Kidney (tissue), 14 donors: ENCODE measurements around the gene SIGLEC5. TPM values are rescaled to one million over a fixed set of nuclear protein-coding genes. Genes with fewer than 3 reads are reported as not detected.

ENCODE experiments used
- DNase-seq, 5 donors: peaks; one replicate each; pipeline ENCODE4 v3.0.0-alpha.2; 2013 to 2020
- FAIRE-seq: peaks from 2 replicates; lab custom pipeline; 2012; peaks lifted over from hg19 to GRCh38; lab: Jason Lieb, UNC
- H3K27ac ChIP-seq, 2 donors: one replicate each; pipeline ENCODE4 v1.7.0; 2013; ENCODE audit warnings: low read depth in 2 of 2, low read length in 2 of 2, inconsistent platforms in 1 of 2
- H3K27me3 ChIP-seq: one replicate; pipeline ENCODE4 v1.7.1; 2013; ENCODE audit warnings: low read length, inconsistent platforms; ENCODE audit not compliant: control insufficient read depth, insufficient read depth
- H3K36me3 ChIP-seq, 3 donors: one replicate each; pipeline versions ENCODE4 v1.7.0 to v1.7.1; 2013; ENCODE audit warnings: low read length in 3 of 3, control low read depth in 1 of 3, inconsistent platforms in 1 of 3; ENCODE audit not compliant: insufficient read depth in 3 of 3, control insufficient read depth in 2 of 3
- H3K4me1 ChIP-seq, 3 donors: one replicate each; pipeline versions ENCODE4 v1.7.0 to v1.7.1; 2013; ENCODE audit warnings: low read length in 3 of 3, inconsistent platforms in 1 of 3, low read depth in 1 of 3; ENCODE audit not compliant: control insufficient read depth in 2 of 3, insufficient read depth in 2 of 3
- H3K4me3 ChIP-seq, 3 donors: one replicate each; pipeline versions ENCODE4 v1.7.0 to v1.8.1; 2013; ENCODE audit warnings: low read length in 3 of 3, control low read depth in 1 of 3, inconsistent platforms in 1 of 3
- H3K9ac ChIP-seq, 3 donors: one replicate each; pipeline versions ENCODE4 v1.7.0 to v1.7.1; 2013; ENCODE audit warnings: low read length in 3 of 3, control low read depth in 1 of 3, inconsistent platforms in 1 of 3
- H3K9me3 ChIP-seq, 3 donors: one replicate each; pipeline versions ENCODE4 v1.7.0 to v1.7.1; 2013; ENCODE audit warnings: low read length in 3 of 3, control low read depth in 1 of 3, inconsistent platforms in 1 of 3; ENCODE audit not compliant: control insufficient read depth in 2 of 3, insufficient read depth in 1 of 3
- CTCF ChIP-seq: IDR thresholded peaks from 3 replicates; pipeline ENCODE4 v1.5.1; 2012; ENCODE audit warnings: mild to moderate bottlenecking, moderate library complexity, borderline replicate concordance; ENCODE audit not compliant: insufficient read depth; ENCODE audit errors: extremely low read depth
- intact Hi-C: fragments of 100-400 bp; cut with DNase I; formaldehyde crosslinking; loops from one replicate; pipeline ENCODE4 v1.11.1; 2022
- polyA plus RNA-seq: library from polyadenylated mRNA; stranded (reverse); fragments of 350-450 nt; fragmentation: Illumina TruSeq; extraction: RNeasy Lipid Tissue Mini Kit (QIAGEN cat#74804); gene quantifications from one replicate; pipeline ENCODE4 v1.2.3, GENCODE V29; 2014; ENCODE audit warnings: low read depth, low replicate concordance; ENCODE audit not compliant: insufficient read depth
- total RNA-seq: library from RNA; stranded (reverse); fragmentation: NEBNext Ultra II Directional; extraction: Animal tissue kit (Norgen Biotek cat#: 25700); gene quantifications from one replicate; pipeline ENCODE4 v1.2.1, GENCODE V29; 2021
- donor health status: control.
- donor health status: control.
- donor health status: control.
- donor health status: control.
- donor health status: control.
- donor health status: DM: yes; HTN: yes; CAD: no.
- donor health status: Normal renal cell carcinoma (clear cell type).

The SIGLEC5 gene
- total and polyA plus RNA-seq, 2 donors from 2014 or later, result not detected

DNA sequence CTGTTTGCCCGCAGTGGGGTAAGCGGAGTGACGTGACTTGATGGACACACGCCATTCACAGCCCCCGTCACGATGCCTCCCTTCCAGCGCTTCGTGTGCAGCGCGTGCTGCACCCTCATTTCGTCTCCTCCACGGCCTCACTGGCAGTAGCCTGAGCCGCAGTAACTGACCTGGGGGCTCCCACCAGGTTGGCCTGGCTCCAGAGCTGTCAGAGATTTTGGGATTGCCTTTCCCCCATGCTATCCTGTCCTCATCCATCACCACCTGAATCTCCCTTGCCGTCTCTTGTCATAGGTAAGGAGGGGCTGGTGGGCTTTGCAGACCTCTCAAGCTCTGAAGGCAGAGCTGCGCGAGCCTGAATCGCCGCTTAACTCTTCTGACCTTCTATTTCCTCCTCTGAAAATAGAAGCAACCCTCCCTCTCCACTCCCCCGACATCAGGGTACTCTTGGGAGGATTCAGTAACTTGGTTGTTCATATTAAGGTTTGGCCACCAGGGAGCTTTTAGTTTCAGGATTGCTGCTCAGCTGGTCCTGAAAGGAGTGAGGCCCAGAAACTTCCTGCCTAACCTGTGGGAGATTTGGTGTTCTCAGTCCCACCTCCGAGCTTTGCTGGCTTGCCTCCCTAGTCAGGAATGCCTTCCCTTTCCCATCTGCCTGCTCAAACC is 27.9 kb downstream of the SIGLEC5 start:
- no peak for FAIRE-seq
- H3K9ac ChIP-seq, result no peak overlapping the region
- no peaks in the 10 kb centered on the region for H3K36me3 ChIP-seq
- intact Hi-C loops, result no loop called here
- H3K9me3 ChIP-seq, result no peaks in the 10 kb centered on the region
- H3K4me1 ChIP-seq, result peaks cover 0 to 2% (median 0%) of the 10 kb centered on the region in 3 donors
- no peak for DNase-seq
- H3K27ac ChIP-seq, result no peak overlapping the region
- peaks cover 7% of the 10 kb centered on the region for H3K27me3 ChIP-seq
- TF ChIP-seq CTCF, result no peak
- H3K4me3 ChIP-seq, result no peak overlapping the region

GRCh38 chr19:51600940-51601580 is 29.1 kb downstream of the SIGLEC5 start:
- no peak for TF ChIP-seq CTCF
- FAIRE-seq, result no peak
- Histone ChIP-seq H3K9ac (no peak overlapping the region), H3K27ac (no peak overlapping the region), H3K4me1 (peaks cover 0 to 2% (median 0%) of the 10 kb centered on the region in 3 donors), H3K27me3 (peaks cover 7% of the 10 kb centered on the region), H3K36me3 (no peaks in the 10 kb centered on the region), H3K9me3 (no peaks in the 10 kb centered on the region), H3K4me3 (no peak overlapping the region)
- peak in 1 of 5 donors; percentile 2 for DNase-seq
- intact Hi-C loops, result no loop called here

GRCh38 chr19:51599084-51599483 is 31.1 kb downstream of the SIGLEC5 start:
- Histone ChIP-seq H3K4me3 (no peak overlapping the region), H3K4me1 (peaks cover 0 to 9% (median 0%) of the 10 kb centered on the region in 3 donors), H3K9ac (no peak overlapping the region), H3K27me3 (peaks cover 7% of the 10 kb centered on the region), H3K36me3 (no peaks in the 10 kb centered on the region), H3K27ac (no peak overlapping the region), H3K9me3 (no peaks in the 10 kb centered on the region)
- DNase-seq (no peak), FAIRE-seq (no peak)
- intact Hi-C loops, result no loop called here
- TF ChIP-seq CTCF, result no peak
